Measurements from ENCODE around the gene SNAPC2. TPM values are rescaled to one million over a fixed set of nuclear protein-coding genes. Genes with fewer than 3 reads are reported as not detected.
"Not testable (repeated sequence)": the region's sequence is repeated elsewhere in the genome, so short reads cannot be mapped to it uniquely, and the experiment has no call there.

SNAPC2 gene
- total RNA-seq, 1 experiment from 2014 or later = 25.5 TPM

- H3K4me3 ChIP-seq (ENCODE audit: insufficient read depth, low read depth, low read length) = peak overlapping the region; percentile 91
- H3K27me3 ChIP-seq (ENCODE audit: control insufficient read depth, insufficient read depth, low read length) = no peaks in the 10 kb centered on the region
- H3K36me3 ChIP-seq (replicated peaks; ENCODE audit: control insufficient read depth, insufficient read depth, low read length) = peaks cover 8% of the 10 kb centered on the region
- no peak for DNase-seq
Measured at GRCh38 chr19:7942981-7943443, 22.9 kb downstream of the SNAPC2 start.

DNA sequence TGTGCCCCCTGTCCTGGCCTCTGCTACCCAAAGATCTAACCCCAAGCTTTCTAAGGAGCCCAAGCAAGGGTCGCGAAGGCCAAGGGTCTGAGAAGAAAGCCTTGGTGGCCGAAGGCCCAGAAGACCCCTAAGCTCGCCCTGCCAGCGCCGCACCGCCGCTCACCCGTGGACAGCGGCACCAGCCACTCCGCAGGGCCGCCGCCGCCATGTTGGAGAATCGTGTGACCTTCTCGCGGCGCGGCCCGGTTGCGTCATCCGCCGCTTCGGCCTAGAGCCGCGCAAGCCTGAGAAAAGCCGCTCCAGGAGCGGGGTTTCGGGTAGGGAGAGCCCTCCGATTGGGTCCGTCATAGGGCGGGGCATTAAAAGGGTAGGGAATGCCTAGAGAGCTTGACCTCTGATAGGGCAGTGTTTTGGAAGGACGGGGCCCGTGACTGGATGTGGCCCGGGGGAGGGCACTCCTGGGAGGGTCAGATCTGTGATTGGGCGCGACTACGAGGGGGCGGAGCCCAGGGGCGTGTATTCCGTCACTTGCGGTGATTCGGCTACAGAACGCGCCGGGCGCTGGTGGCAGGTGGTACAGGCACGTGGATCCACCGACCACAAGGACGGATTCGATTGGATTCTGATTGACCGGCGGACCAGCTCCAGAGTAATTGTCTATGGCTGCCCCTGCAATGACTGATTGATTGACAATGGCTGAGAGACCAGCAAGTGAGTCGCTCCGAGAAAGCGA is 23.5 kb downstream of the SNAPC2 start, which contains the start of gene TIMM44:
Gene TIMM44, minus strand, starts transcription at position 223 of the 733 bp plus-strand sequence. Its CDS starts 15 bp downstream, at position 208.
- Histone ChIP-seq H3K36me3 (replicated peaks; ENCODE audit: control insufficient read depth, insufficient read depth, low read length) (peaks cover 8% of the 10 kb centered on the region), H3K4me3 (ENCODE audit: insufficient read depth, low read depth, low read length) (peak within 1 kb of the TSS; percentile 91), H3K27me3 (ENCODE audit: control insufficient read depth, insufficient read depth, low read length) (no peaks in the 10 kb centered on the region)
- DNase-seq = peak; percentile 99

DNA sequence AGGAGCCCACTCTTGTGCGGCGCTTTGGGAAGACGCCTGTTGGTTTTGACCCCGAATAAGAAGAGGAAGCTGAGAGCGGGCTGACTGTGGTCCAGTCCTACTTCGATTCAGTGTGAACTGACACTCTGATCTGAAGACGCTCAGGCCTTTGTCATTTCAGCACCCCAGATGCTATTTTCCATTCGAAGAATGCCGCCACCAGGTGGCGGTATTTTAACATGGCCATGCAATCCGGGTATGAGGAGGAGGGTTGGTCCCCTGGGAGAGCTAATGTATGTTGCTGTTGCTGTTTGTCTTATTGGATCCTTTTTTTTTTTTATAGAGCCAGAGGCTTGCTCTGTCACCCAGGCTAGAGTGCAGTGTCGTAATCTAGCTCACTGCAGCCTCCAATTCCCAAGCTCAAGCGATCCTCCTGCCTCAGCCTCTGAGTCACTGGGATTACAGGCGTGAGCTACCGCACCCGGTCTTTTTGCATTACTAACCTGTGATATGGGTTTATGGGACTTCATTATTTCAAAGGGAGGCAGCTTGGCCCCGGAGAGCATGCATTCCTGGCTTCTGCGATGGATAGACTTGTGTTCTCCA is 24.1 kb downstream of the SNAPC2 start:
- Histone ChIP-seq H3K36me3 (replicated peaks; ENCODE audit: control insufficient read depth, insufficient read depth, low read length) (peaks cover 8% of the 10 kb centered on the region), H3K27me3 (ENCODE audit: control insufficient read depth, insufficient read depth, low read length) (no peaks in the 10 kb centered on the region), H3K4me3 (ENCODE audit: insufficient read depth, low read depth, low read length) (peak overlapping the region; percentile 69)
- DNase-seq = peak; percentile 89

- no peaks in the 10 kb centered on the region for H3K36me3 ChIP-seq (replicated peaks; ENCODE audit: control insufficient read depth, insufficient read depth, low read length)
- H3K4me3 ChIP-seq (ENCODE audit: insufficient read depth, low read depth, low read length) = no peak overlapping the region
- no peaks in the 10 kb centered on the region for H3K27me3 ChIP-seq (ENCODE audit: control insufficient read depth, insufficient read depth, low read length)
- no peak for DNase-seq
Measured at GRCh38 chr19:7947939-7948338, 27.8 kb downstream of the SNAPC2 start.

DNA sequence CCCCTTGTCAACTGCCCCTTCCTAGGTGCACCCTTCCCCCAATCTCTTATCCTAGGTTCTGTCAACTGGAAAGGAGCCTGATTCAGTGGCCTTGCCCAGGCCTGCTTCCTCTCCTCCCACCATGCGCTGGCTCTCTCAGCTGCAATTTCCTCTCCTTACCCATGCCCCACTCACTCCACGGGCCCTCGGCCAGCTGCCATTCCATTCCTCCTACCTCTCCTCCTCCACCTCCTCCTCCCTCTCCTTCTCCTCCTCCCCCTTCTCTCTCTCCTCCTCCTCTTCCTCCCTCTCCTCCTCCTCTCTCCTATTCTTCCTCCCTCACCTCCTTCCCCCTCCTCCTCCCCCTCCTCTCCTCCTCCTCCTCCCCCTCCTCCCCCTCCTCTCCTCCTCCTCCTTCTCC is 32.9 kb downstream of the SNAPC2 start:
- Histone ChIP-seq H3K36me3 (replicated peaks; ENCODE audit: control insufficient read depth, insufficient read depth, low read length) (no peaks in the 10 kb centered on the region), H3K4me3 (ENCODE audit: insufficient read depth, low read depth, low read length) (no peak overlapping the region), H3K27me3 (ENCODE audit: control insufficient read depth, insufficient read depth, low read length) (no peaks in the 10 kb centered on the region)
- no peak for DNase-seq

DNA sequence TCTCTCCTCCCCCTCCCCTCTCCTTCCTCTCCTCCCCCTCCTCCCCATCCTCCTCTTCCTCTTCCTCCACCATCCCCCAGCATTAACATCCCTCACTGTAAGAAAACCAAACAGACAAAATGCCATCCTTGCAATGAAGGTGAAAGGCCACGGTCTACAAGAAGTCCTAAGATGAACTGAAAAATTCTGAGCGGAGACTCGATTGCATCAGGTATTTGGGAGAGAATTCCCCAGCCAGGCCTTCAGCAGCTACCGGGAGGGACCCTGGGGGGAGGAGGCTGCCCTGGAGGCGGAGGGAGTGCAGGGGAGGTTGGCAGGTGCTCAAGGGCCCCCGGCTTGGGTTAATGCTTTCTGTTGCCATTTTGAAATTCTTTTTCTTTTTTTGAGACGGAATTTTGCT is 33.4 kb downstream of the SNAPC2 start:
- Histone ChIP-seq H3K27me3 (ENCODE audit: control insufficient read depth, insufficient read depth, low read length) (no peaks in the 10 kb centered on the region), H3K4me3 (ENCODE audit: insufficient read depth, low read depth, low read length) (no peak overlapping the region), H3K36me3 (replicated peaks; ENCODE audit: control insufficient read depth, insufficient read depth, low read length) (no peaks in the 10 kb centered on the region)
- no peak for DNase-seq

DNA sequence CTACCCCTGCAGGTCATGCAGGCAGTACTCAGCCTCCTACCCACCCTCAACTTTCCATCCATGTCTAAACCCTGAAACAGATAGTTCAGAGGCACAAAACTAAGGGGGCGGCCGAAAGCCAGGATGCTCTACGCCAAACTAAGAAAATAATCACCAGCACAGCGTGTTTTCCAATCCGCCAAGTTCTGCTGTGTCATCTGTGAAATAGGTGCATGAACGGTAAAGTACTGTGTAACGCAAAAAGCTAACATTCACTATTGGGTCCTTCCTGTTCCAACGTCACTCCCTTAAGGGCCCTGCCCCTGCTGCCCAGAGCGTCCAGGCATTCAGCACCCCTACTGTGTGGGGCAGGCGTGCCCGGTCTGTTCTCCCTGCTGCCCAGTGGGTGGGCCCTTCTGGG is 35.6 kb downstream of the SNAPC2 start:
- H3K4me3 ChIP-seq (ENCODE audit: insufficient read depth, low read depth, low read length) = no peak overlapping the region
- H3K27me3 ChIP-seq (ENCODE audit: control insufficient read depth, insufficient read depth, low read length) = no peaks in the 10 kb centered on the region
- DNase-seq = no peak
- H3K36me3 ChIP-seq (replicated peaks; ENCODE audit: control insufficient read depth, insufficient read depth, low read length) = peaks cover under 1% of the 10 kb centered on the region

DNA sequence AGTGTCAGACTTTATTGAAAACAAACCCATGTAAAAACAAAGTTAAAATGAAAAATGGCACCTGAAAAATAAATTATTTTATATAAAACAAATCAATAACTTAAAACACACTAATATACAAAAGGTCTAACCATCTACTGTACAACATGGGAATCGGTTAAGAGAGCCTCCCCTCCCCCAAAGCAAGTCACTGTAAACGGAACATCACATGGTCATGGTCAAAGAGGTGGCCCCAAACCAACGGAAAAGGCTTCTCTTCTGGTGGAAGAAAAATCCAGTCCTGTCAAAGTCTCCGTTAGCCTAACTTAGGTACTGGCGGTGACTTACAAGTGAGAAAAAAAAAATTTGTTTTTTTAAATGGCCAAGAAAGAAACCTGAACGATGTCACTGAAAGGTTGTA is 39.1 kb downstream of the SNAPC2 start:
- Histone ChIP-seq H3K4me3 (ENCODE audit: insufficient read depth, low read depth, low read length) (no peak overlapping the region), H3K36me3 (replicated peaks; ENCODE audit: control insufficient read depth, insufficient read depth, low read length) (peaks cover 20% of the 10 kb centered on the region), H3K27me3 (ENCODE audit: control insufficient read depth, insufficient read depth, low read length) (no peaks in the 10 kb centered on the region)
- no peak for DNase-seq

DNA sequence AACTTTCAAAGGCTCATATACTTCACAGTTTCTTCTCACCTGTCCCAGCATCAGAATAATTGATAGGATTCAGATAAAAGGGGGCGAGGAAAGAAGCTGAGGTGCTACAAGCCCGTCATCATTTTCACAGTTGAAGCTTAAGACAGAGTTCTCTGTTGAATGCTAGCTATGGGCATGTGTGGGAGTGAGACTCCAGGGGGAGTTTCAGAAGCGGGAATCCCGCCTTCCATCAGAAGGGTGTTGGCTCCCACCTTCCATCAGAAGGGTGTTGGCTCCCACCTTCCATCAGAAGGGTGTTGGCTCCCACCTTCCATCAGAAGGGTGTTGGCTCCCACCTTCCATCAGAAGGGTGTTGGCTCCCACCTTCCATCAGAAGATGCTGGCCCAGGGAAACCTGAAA is 40.9 kb downstream of the SNAPC2 start:
- not testable (repeated sequence) for H3K27me3 ChIP-seq (ENCODE audit: control insufficient read depth, insufficient read depth, low read length); H3K4me3 ChIP-seq (ENCODE audit: insufficient read depth, low read depth, low read length); DNase-seq
- H3K36me3 ChIP-seq (replicated peaks; ENCODE audit: control insufficient read depth, insufficient read depth, low read length) = peaks cover 26% of the 10 kb centered on the region

DNA sequence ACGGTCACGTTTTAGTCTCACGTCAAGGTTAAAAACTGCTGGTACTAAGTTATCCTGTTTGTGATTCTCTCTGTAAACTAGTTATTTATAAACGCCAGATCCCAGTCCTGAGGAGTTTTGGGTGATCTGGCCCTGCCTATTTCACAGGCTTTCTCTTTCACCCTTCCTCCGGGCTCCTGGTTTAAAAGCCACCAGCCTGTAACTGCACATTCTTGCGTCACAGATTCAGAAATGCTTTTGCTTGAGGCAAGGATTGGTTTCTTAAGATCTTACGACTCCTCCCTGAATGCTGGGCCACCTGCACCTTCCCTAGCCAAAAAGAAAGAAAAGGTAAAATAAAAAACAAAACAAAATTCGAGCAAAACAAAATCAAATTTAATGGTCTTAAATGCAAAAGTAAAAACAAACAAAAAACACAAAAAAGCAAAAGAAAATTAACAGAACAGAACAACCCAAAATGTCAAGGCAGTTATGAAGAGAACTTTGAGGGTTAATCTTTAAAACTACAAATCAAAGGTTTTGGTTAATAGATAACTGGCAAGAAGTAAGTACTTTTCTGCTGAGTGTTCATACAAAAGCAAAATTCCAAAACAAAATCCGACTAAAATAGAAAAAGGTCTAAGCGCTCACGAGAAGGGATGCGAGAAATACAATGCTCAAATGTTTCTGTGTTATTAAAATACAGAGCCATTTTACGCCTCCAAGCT is 41.9 kb downstream of the SNAPC2 start:
- peaks cover 30% of the 10 kb centered on the region for H3K36me3 ChIP-seq (replicated peaks; ENCODE audit: control insufficient read depth, insufficient read depth, low read length)

DNA sequence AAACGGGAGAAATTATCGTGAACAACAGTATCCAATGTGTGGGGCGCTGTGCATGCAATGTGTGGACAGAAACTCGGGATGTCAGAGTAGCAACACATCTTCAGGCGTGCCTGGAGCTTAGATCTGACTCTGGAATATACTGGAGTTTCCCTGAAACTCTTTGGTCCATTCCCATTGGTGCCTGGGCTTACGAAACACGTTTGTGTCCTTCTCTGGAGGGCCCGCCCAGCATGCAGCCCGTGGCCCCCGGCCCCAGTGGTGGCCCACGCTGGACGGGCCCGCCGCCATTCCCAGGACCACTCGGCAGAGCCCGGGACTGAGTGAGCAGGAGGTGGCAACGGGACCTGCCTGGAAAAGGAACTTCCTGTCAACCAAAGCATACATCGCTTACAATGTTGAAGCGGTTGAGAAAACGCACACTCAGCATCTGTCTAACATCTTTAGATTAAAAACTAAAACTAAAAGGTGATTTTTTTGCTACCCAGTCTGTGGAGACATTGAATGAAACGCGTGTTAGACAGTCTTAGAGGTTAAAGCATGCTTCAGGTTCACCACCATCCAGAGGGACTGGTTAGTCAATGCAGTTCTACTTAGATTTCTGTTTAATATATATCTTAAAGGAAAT is 42.6 kb downstream of the SNAPC2 start:
- no peak for DNase-seq
- peaks cover 32% of the 10 kb centered on the region for H3K36me3 ChIP-seq (replicated peaks; ENCODE audit: control insufficient read depth, insufficient read depth, low read length)
- H3K4me3 ChIP-seq (ENCODE audit: insufficient read depth, low read depth, low read length) = no peak overlapping the region
- H3K27me3 ChIP-seq (ENCODE audit: control insufficient read depth, insufficient read depth, low read length) = no peaks in the 10 kb centered on the region

More for the DNA sequence above, 41.9 kb downstream of the SNAPC2 start:
- H3K4me3 ChIP-seq (ENCODE audit: insufficient read depth, low read depth, low read length) = no peak overlapping the region
- H3K27me3 ChIP-seq (ENCODE audit: control insufficient read depth, insufficient read depth, low read length) = no peaks in the 10 kb centered on the region
- no peak for DNase-seq

- H3K27me3 ChIP-seq (ENCODE audit: control insufficient read depth, insufficient read depth, low read length) = no peaks in the 10 kb centered on the region
- H3K36me3 ChIP-seq (replicated peaks; ENCODE audit: control insufficient read depth, insufficient read depth, low read length) = peaks cover 38% of the 10 kb centered on the region
- DNase-seq = no peak
- H3K4me3 ChIP-seq (ENCODE audit: insufficient read depth, low read depth, low read length) = no peak overlapping the region
Measured at GRCh38 chr19:7963566-7963965, 43.4 kb downstream of the SNAPC2 start.

- Histone ChIP-seq H3K27me3 (ENCODE audit: control insufficient read depth, insufficient read depth, low read length) (no peaks in the 10 kb centered on the region), H3K4me3 (ENCODE audit: insufficient read depth, low read depth, low read length) (no peak overlapping the region), H3K36me3 (replicated peaks; ENCODE audit: control insufficient read depth, insufficient read depth, low read length) (peaks cover 43% of the 10 kb centered on the region)
- DNase-seq = no peak
Measured at GRCh38 chr19:7965259-7965841, 45.2 kb downstream of the SNAPC2 start.

GRCh38 chr19:7965921-7966665 is 46.0 kb downstream of the SNAPC2 start:
- H3K36me3 ChIP-seq (replicated peaks; ENCODE audit: control insufficient read depth, insufficient read depth, low read length) = peaks cover 39% of the 10 kb centered on the region
- no peak for DNase-seq
- H3K27me3 ChIP-seq (ENCODE audit: control insufficient read depth, insufficient read depth, low read length) = no peaks in the 10 kb centered on the region
- no peak overlapping the region for H3K4me3 ChIP-seq (ENCODE audit: insufficient read depth, low read depth, low read length)

Data from H7 (cell line).